B cell (primary cell): ENCODE data around the gene RAD23A. TPM values are rescaled to one million over a fixed set of nuclear protein-coding genes. Genes with fewer than 3 reads are reported as not detected.

Experiments
- ATAC-seq: fragments of 200-7000 bp; cut with Tn5 transposase; one replicate; pipeline ENCODE4 v1.10.0; 2021; ENCODE audit warnings: low read depth, mild to moderate bottlenecking, moderate number of reproducible peaks, moderate library complexity
- CTCF ChIA-PET: fragments of 350-600 bp; sonication (Branson Sonifier 250); formaldehyde crosslinking; loops from one replicate; lab custom pipeline; 2021; ENCODE audit warnings: antibody characterized with exemption, inconsistent platforms; lab: Charles Lee
- POLR2A ChIA-PET: fragments of 350-600 bp; sonication (Branson Sonifier 250); formaldehyde crosslinking; loops from one replicate; lab custom pipeline; 2021; ENCODE audit warnings: antibody characterized with exemption; lab: Charles Lee
- DNase-seq: peaks from one replicate; pipeline ENCODE4 v3.0.0; 2013
- H2AFZ ChIP-seq: 2 replicates; pipeline ENCODE4 v1.6.1; 2012; ENCODE audit warnings: mild to moderate bottlenecking, low read depth, low read length; ENCODE audit not compliant: insufficient read depth, poor library complexity, severe bottlenecking
- H3K27ac ChIP-seq, 2 donors: 1 replicate in 1 of 2; 2 replicates in 1 of 2; pipeline ENCODE4 v1.5.1; 2012 to 2013; ENCODE audit warnings: low read length in 2 of 2, mild to moderate bottlenecking in 2 of 2, moderate library complexity in 1 of 2
- H3K27me3 ChIP-seq, 4 experiments: fragments of 200-600 bp in 1 of 4; sonication (generic) in 1 of 4; replicated peaks in 1 of 4; 1 replicate in 2 of 4; 2 replicates in 2 of 4; pipeline versions ENCODE4 v1.6.1 to v1.7.0; 2013 to 2016; ENCODE audit warnings: low read length in 3 of 4, mild to moderate bottlenecking in 2 of 4, mixed read lengths in 1 of 4, moderate library complexity in 1 of 4; ENCODE audit not compliant: insufficient read depth in 4 of 4, control insufficient read depth in 3 of 4; ENCODE audit errors: control extremely low read depth in 1 of 4
- H3K36me3 ChIP-seq, 2 experiments: replicated peaks in 1 of 2; 1 replicate in 1 of 2; 2 replicates in 1 of 2; pipeline versions ENCODE4 v1.6.1 to v1.7.1; 2013; ENCODE audit warnings: low read length in 1 of 2; ENCODE audit not compliant: insufficient read depth in 2 of 2, control insufficient read depth in 1 of 2; ENCODE audit errors: control extremely low read depth in 1 of 2, extremely low read depth in 1 of 2
- H3K4me1 ChIP-seq, 2 donors: fragments of 200-600 bp in 1 of 2; sonication (generic) in 1 of 2; 1 replicate in 1 of 2; 2 replicates in 1 of 2; pipeline versions ENCODE4 v1.5.1 to v1.6.1; 2013 to 2017; ENCODE audit warnings: low read length in 2 of 2; ENCODE audit not compliant: control insufficient read depth in 2 of 2, insufficient read depth in 2 of 2
- H3K4me2 ChIP-seq: replicated peaks from 2 replicates; pipeline ENCODE3; 2012; ENCODE audit warnings: mild to moderate bottlenecking, low read depth, low read length; ENCODE audit not compliant: poor library complexity, severe bottlenecking
- H3K4me3 ChIP-seq, 5 experiments: fragments of 200-600 bp in 1 of 5; sonication (generic) in 1 of 5; 1 replicate in 3 of 5; 2 replicates in 2 of 5; pipeline versions ENCODE4 v1.5.1 to v1.7.0; 2011 to 2016; ENCODE audit warnings: low read length in 4 of 5, mild to moderate bottlenecking in 4 of 5, low read depth in 2 of 5, control low read depth in 1 of 5, moderate library complexity in 1 of 5; ENCODE audit not compliant: insufficient read depth in 1 of 5; ENCODE audit errors: control extremely low read depth in 1 of 5, extremely low read depth in 1 of 5
- H3K79me2 ChIP-seq: fragments of 200-600 bp; sonication (generic); one replicate; pipeline ENCODE4 v1.6.0; 2016; ENCODE audit warnings: low read length; ENCODE audit not compliant: control insufficient read depth, insufficient read depth
- H3K9ac ChIP-seq: fragments of 200-600 bp; sonication (generic); 2 replicates; pipeline ENCODE4 v1.6.1; 2017; ENCODE audit warnings: mild to moderate bottlenecking, low read length, moderate library complexity
- H3K9me3 ChIP-seq, 3 donors: one replicate each; pipeline versions ENCODE4 v1.6.1 to v1.7.1; 2013; ENCODE audit warnings: low read length in 2 of 3; ENCODE audit not compliant: control insufficient read depth in 2 of 3, insufficient read depth in 1 of 3; ENCODE audit errors: control extremely low read depth in 1 of 3
- H4K20me1 ChIP-seq: 2 replicates; pipeline ENCODE4 v1.6.0; 2012; ENCODE audit warnings: mild to moderate bottlenecking, low read length; ENCODE audit not compliant: insufficient read depth, control insufficient read depth, poor library complexity, severe bottlenecking
- H3K27ac Mint-ChIP-seq: one replicate; pipeline ENCODE4 v1.8.0; 2021; ENCODE audit warnings: mixed read lengths
- H3K27me3 Mint-ChIP-seq: one replicate; pipeline ENCODE4 v1.8.0; 2021; ENCODE audit warnings: mixed read lengths
- H3K4me1 Mint-ChIP-seq: one replicate; pipeline ENCODE4 v1.8.0; 2021; ENCODE audit warnings: mixed read lengths
- H3K4me3 Mint-ChIP-seq: one replicate; pipeline ENCODE4 v1.8.0; 2021; ENCODE audit warnings: mixed read lengths
- H3K9me3 Mint-ChIP-seq: one replicate; pipeline ENCODE4 v1.8.0; 2022; ENCODE audit warnings: mixed read lengths; ENCODE audit not compliant: insufficient read depth
- CTCF ChIP-seq: fragments of 200-600 bp; IDR thresholded peaks from one replicate; pipeline ENCODE4 v1.8.0; 2022; ENCODE audit warnings: antibody characterized with exemption, mild to moderate bottlenecking
- EZH2 ChIP-seq: IDR thresholded peaks from 2 replicates; pipeline ENCODE4 v1.6.1; 2012; ENCODE audit warnings: borderline replicate concordance, low read depth, mild to moderate bottlenecking, moderate library complexity, low read length; ENCODE audit not compliant: insufficient read depth, poor library complexity, severe bottlenecking
- WGBS: methylation state at CpG from one replicate; pipeline ENCODE4 v1.1.5; 2013; ENCODE audit warnings: missing lambda C conversion rate; ENCODE audit not compliant: insufficient coverage; 5-methylcytosine and 5-hydroxymethylcytosine counted together
- intact Hi-C: fragments of 100-400 bp; cut with micrococcal nuclease; formaldehyde crosslinking; loops from one replicate; pipeline ENCODE4 v1.10.0; 2022
- polyA plus RNA-seq: library from polyadenylated mRNA; depleted of rRNA; stranded (reverse); fragments of >200 nt; gene quantifications from 2 replicates; pipeline ENCODE4 v1.2.3, GENCODE V29; 2012
- total RNA-seq, 2 donors: library from RNA; stranded (reverse); fragments of 120-200 nt in 1 of 2; gene quantifications; 1 replicate in 1 of 2; 2 replicates in 1 of 2; pipeline versions ENCODE4 v1.2.3 to v1.2.4, GENCODE V29; 2013 to 2022

Gene RAD23A
- total and polyA plus RNA-seq, 2 donors (not counting 1 experiment from before 2014, with no cell fraction given): 100 to 106 TPM

GRCh38 chr19:12912571-12912970, 33.1 kb upstream of the RAD23A start:
- 84% methylated on average over 3 of the region's 4 CpGs for WGBS
- no peak overlapping the region for H3K27ac ChIP-seq
- H3K4me3 ChIP-seq: no peak overlapping the region
- DNase-seq (no peak), ATAC-seq (no peak)
- H3K27me3 Mint-ChIP-seq: no peaks in the 10 kb centered on the region
- ChIA-PET POLR2A (no interaction called here), CTCF (interaction anchor here (0.7 to 1.3 kb wide), 2 partner anchors 65 to 177 kb away, joined by 3 to 5 read pairs; no protein-coding TSS in a partner anchor)
- H3K4me1 Mint-ChIP-seq: peaks cover 14% of the 10 kb centered on the region
- intact Hi-C loops: no loop called here
- H3K4me1 ChIP-seq: peaks cover 9 to 17% of the 10 kb centered on the region in 2 donors
- no peaks in the 10 kb centered on the region for H4K20me1 ChIP-seq
- no peak overlapping the region for H2AFZ ChIP-seq
- no peaks in the 10 kb centered on the region for H3K79me2 ChIP-seq
- no peaks in the 10 kb centered on the region for H3K27me3 ChIP-seq
- no peaks in the 10 kb centered on the region for H3K36me3 ChIP-seq
- H3K9me3 ChIP-seq: no peaks in the 10 kb centered on the region
- H3K4me3 Mint-ChIP-seq: no peak overlapping the region
- no peak overlapping the region for H3K4me2 ChIP-seq
- no peak for TF ChIP-seq EZH2
- no peak for TF ChIP-seq CTCF
- H3K27ac Mint-ChIP-seq: no peak overlapping the region
- no peak overlapping the region for H3K9ac ChIP-seq
- H3K9me3 Mint-ChIP-seq: no peaks in the 10 kb centered on the region

- Mint-ChIP-seq H3K9me3 (no peaks in the 10 kb centered on the region), H3K4me3 (no peak overlapping the region), H3K27ac (no peak overlapping the region), H3K4me1 (peaks cover 14% of the 10 kb centered on the region), H3K27me3 (no peaks in the 10 kb centered on the region)
- Histone ChIP-seq H3K4me3 (no peak overlapping the region), H2AFZ (no peak overlapping the region), H3K27ac (no peak overlapping the region), H4K20me1 (no peaks in the 10 kb centered on the region), H3K4me1 (peaks cover 9 to 17% of the 10 kb centered on the region in 2 donors), H3K36me3 (no peaks in the 10 kb centered on the region), H3K27me3 (no peaks in the 10 kb centered on the region), H3K79me2 (no peaks in the 10 kb centered on the region), H3K4me2 (no peak overlapping the region), H3K9me3 (no peaks in the 10 kb centered on the region), H3K9ac (no peak overlapping the region)
- DNase-seq (no peak), ATAC-seq (no peak)
- intact Hi-C loops: no loop called here
- TF ChIP-seq EZH2 (no peak), CTCF (no peak)
- ChIA-PET POLR2A (no interaction called here), CTCF (interaction anchor here (0.7 to 1.3 kb wide), 3 partner anchors 12 to 65 kb away, joined by 4 to 5 read pairs (median 4); no protein-coding TSS in a partner anchor)
- WGBS: 41% methylated on average over 20 of the region's 22 CpGs
Observed at GRCh38 chr19:12913011-12913561, 32.6 kb upstream of the RAD23A start.
